Measurements from ENCODE around the gene SLC35D2. TPM values are rescaled to one million over a fixed set of nuclear protein-coding genes. Genes with fewer than 3 reads are reported as not detected.

SLC35D2 gene
- total RNA-seq, 1 experiment from 2014 or later, result 14.6 TPM

GRCh38 chr9:96418083-96418919 lies 34.8 kb upstream of the SLC35D2 start, which contains the start of gene ZNF367:
TSS of gene ZNF367 (minus strand) at chr9:96418370. CDS start at chr9:96418032, 338 bp downstream.
- Mint-ChIP-seq H3K4me3 (peak within 1 kb of the TSS; percentile 94), H3K36me3 (peaks cover 6% of the 10 kb centered on the region), H3K4me1 (peaks cover 38% of the 10 kb centered on the region), H3K27ac (peak within 1 kb of the TSS; percentile 92), H3K9me3 (no peaks in the 10 kb centered on the region), H3K27me3 (ENCODE audit: low read depth) (no peaks in the 10 kb centered on the region; the same call in 1 of the 2 replicates)
- ChIA-PET POLR2A (no interaction called here), CTCF (no interaction called here)
- DNase-seq (ENCODE audit: low spot score) (peak; percentile 92), ATAC-seq (peak; percentile 84)
- TF ChIP-seq USF2 (CRISPR knock-in tag; IDR thresholded peaks at IDR 0.05) (peak; percentile 52; the same call in 1 of the 2 replicates), PRRX2 (CRISPR knock-in tag; IDR thresholded peaks at IDR 0.05) (no peak), FOXK1 (CRISPR knock-in tag; IDR thresholded peaks at IDR 0.05) (peak; percentile 75; the same call in 1 of the 2 replicates), ZNF512 (CRISPR knock-in tag; IDR thresholded peaks at IDR 0.05; ENCODE audit: borderline replicate concordance) (no peak), ATF6 (CRISPR knock-in tag; IDR thresholded peaks at IDR 0.05) (no peak), RELA (CRISPR knock-in tag; IDR thresholded peaks at IDR 0.05; ENCODE audit: borderline replicate concordance) (no peak), ZBTB43 (CRISPR knock-in tag; IDR thresholded peaks at IDR 0.05) (peak; percentile 61; the same call in 1 of the 2 replicates), MYBL2 (CRISPR knock-in tag; IDR thresholded peaks at IDR 0.05) (0 out of 2 replicates have a peak, but pooled peaks have one; percentile 41), SMAD3 (CRISPR knock-in tag; IDR thresholded peaks at IDR 0.05; ENCODE audit: borderline replicate concordance) (0 out of 2 replicates have a peak, but pooled peaks have one; percentile 33), CREM (CRISPR knock-in tag; IDR thresholded peaks at IDR 0.05) (peak; percentile 70; the same call in 1 of the 2 replicates), ZNF416 (CRISPR knock-in tag; IDR thresholded peaks at IDR 0.05) (no peak), ELF4 (CRISPR knock-in tag; IDR thresholded peaks at IDR 0.05; ENCODE audit: low read depth) (0 out of 2 replicates have a peak, but pooled peaks have one; percentile 79), E2F5 (CRISPR knock-in tag; IDR thresholded peaks at IDR 0.05) (peak; percentile 97), TEAD1 (CRISPR knock-in tag; IDR thresholded peaks at IDR 0.05) (0 out of 2 replicates have a peak, but pooled peaks have one; percentile 45), HMGXB4 (CRISPR knock-in tag; IDR thresholded peaks at IDR 0.05) (peak; percentile 42; the same call in 1 of the 2 replicates), ZNF138 (CRISPR knock-in tag; conservative IDR thresholded peaks at IDR 0.05) (peak; percentile 17; the same call in 1 of the 2 replicates), FOXP4 (CRISPR knock-in tag; IDR thresholded peaks at IDR 0.05) (peak; percentile 32; the same call in 1 of the 2 replicates), ZNF263 (CRISPR knock-in tag; IDR thresholded peaks at IDR 0.05; ENCODE audit: low read depth) (0 out of 2 replicates have a peak, but pooled peaks have one; percentile 26), ESRRA (CRISPR knock-in tag; IDR thresholded peaks at IDR 0.05; ENCODE audit: borderline replicate concordance) (peak; percentile 11; the same call in 1 of the 2 replicates), MLX (CRISPR knock-in tag; IDR thresholded peaks at IDR 0.05) (no peak; the same call in 1 of the 2 replicates), MAX (CRISPR knock-in tag; IDR thresholded peaks at IDR 0.05) (peak; percentile 70; the same call in 1 of the 2 replicates)
